ENCODE results near the gene DDX43. TPM values are rescaled to one million over a fixed set of nuclear protein-coding genes. Genes with fewer than 3 reads are reported as not detected.

Gene DDX43
- polyA plus RNA-seq, 6 donors from 2014 or later, result 0.28 to 2.2 (median 0.41) TPM; not detected in 1

DNA sequence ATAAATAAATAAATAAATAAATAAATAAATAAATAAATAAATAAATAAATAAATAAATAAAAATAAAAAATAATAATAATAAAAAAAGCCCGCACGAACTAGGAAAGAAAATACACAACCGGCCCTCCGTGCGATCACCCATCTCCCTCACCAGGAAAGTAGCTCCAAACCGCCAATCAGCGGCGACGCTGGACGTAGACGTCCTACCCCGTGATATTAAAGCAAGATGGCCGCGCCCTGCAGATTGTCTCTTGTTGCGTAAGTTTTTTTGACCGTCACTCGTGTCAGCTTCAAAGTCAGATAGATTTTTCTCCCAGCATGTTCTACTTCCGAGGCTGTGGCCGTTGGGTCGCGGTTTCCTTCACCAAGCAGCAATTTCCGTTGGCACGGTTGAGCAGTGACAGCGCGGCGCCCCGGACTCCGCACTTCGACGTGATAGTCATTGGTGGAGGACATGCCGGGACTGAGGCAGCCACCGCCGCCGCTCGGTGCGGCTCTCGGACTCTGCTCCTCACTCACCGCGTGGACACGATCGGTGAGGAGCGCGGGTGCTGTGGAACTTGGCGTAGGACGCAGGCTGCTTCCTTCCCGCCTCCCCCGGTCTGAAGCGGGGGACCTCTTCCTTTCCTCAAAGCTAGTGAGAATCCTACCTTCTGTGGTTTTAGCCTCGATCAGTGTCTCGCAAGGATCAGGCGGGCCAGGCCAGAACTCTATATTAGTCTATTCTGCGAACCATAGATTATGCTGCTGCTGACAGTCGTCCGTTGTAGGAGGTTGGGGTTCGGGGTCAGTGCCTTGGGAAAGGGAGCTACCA lies 67.1 kb downstream of the DDX43 start, which contains the start of gene MTO1:
Gene MTO1 (plus strand): TSS at position 201 of the 814 bp plus-strand sequence. CDS start 118 bp downstream, at position 319.
- H3K4me3 Mint-ChIP-seq, result peak within 1 kb of the TSS; percentile 83 to 100 (median 97)
- H3K9me3 Mint-ChIP-seq, result no peaks in the 10 kb centered on the region
- H3K4me1 Mint-ChIP-seq, result peaks cover 13 to 51% (median 23%) of the 10 kb centered on the region in 3 donors
- no peaks in the 10 kb centered on the region for H3K27me3 Mint-ChIP-seq
- DNase-seq (peak; percentile 80), ATAC-seq (ENCODE audit: low read depth in 2 of 2) (peak; percentile 91 to 94)
- H3K27ac Mint-ChIP-seq, result peak within 1 kb of the TSS; percentile 92 to 99 (median 98)
- H3K36me3 Mint-ChIP-seq, result peaks cover 0 to 5% of the 10 kb centered on the region in 2 donors

Other genes with a start within 250 kb of the DDX43 start
- not detected for gene KHDC1L, start 169.3 kb upstream of the DDX43 start, polyA plus RNA-seq (ENCODE audit: low read depth in 6 of 6)
- 10 to 100 TPM in 1 of 6 donors, 1 to 10 TPM in 4, under 1 TPM in 1; 0.48 to 11.4 (median 2.6) TPM for gene KHDC1, start 131.6 kb upstream of the DDX43 start, polyA plus RNA-seq (ENCODE audit: low read depth in 6 of 6)
- gene DPPA5, start 40.6 kb upstream of the DDX43 start, polyA plus RNA-seq (ENCODE audit: low read depth in 6 of 6), result not detected
- gene KHDC3L, start 32.2 kb upstream of the DDX43 start, polyA plus RNA-seq (ENCODE audit: low read depth in 6 of 6), result not detected
- gene OOEP, start 24.9 kb upstream of the DDX43 start, polyA plus RNA-seq (ENCODE audit: low read depth in 6 of 6), result under 1 TPM in 1 of 6 donors, not detected in 5; 0.35 TPM
- 10 to 100 TPM in 4 of 6 donors, 1 to 10 TPM in 2; 2.4 to 15.0 (median 10.3) TPM for gene CGAS, start 57.5 kb downstream of the DDX43 start, polyA plus RNA-seq (ENCODE audit: low read depth in 6 of 6)
- gene MTO1, start 66.9 kb downstream of the DDX43 start, polyA plus RNA-seq (ENCODE audit: low read depth in 6 of 6), result 10 to 100 TPM; 24.3 to 56.5 (median 30.8) TPM
- over 10,000 TPM in 1 of 6 donors, 1,000 to 10,000 TPM in 5; 7,111 to 10,868 (median 8,890) TPM for gene EEF1A1, start 126.2 kb downstream of the DDX43 start, polyA plus RNA-seq (ENCODE audit: low read depth in 6 of 6)

Data from naive B cell (primary cell).